ENCODE measurements around the gene CD36. TPM values are rescaled to one million over a fixed set of nuclear protein-coding genes. Genes with fewer than 3 reads are reported as not detected.

Gene CD36
- total RNA-seq, 1 experiment from 2014 or later, result 0.28 TPM

GRCh38 chr7:80631421-80631820 lies 7.0 kb upstream of the CD36 start:
- Histone ChIP-seq H2BK15ac (ENCODE audit: low read depth, low read length) (no peak overlapping the region), H2BK20ac (ENCODE audit: low read depth, low read length, poor library complexity, severe bottlenecking) (no peak overlapping the region), H3K27me3 (ENCODE audit: insufficient read depth, low read length) (no peaks in the 10 kb centered on the region), H4K20me1 (ENCODE audit: control insufficient read depth, insufficient read depth, insufficient read length) (no peaks in the 10 kb centered on the region), H3K23me2 (ENCODE audit: insufficient read length, low read depth, low read length, poor library complexity, severe bottlenecking) (no peaks in the 10 kb centered on the region), H4K91ac (ENCODE audit: insufficient read length, low read depth, low read length) (no peak overlapping the region), H2BK120ac (ENCODE audit: low read depth, low read length, poor library complexity, severe bottlenecking) (no peak overlapping the region), H2AK5ac (ENCODE audit: insufficient read length, low read length) (no peak overlapping the region), H3T11ph (ENCODE audit: low read length) (no peak overlapping the region), H3K14ac (ENCODE audit: insufficient read depth, low read length) (no peak overlapping the region), H3K79me1 (ENCODE audit: insufficient read depth, low read depth, low read length, poor library complexity, severe bottlenecking) (no peaks in the 10 kb centered on the region), H3K79me2 (ENCODE audit: insufficient read depth, low read length) (no peaks in the 10 kb centered on the region), H4K5ac (ENCODE audit: insufficient read length, low read depth, low read length) (no peak overlapping the region), H3K9me3 (ENCODE audit: control insufficient read depth, low read depth, low read length) (no peaks in the 10 kb centered on the region), H3K9ac (ENCODE audit: extremely low read depth, insufficient read length, low read length) (no peak overlapping the region), H3K4me1 (ENCODE audit: insufficient read depth, low read length) (no peaks in the 10 kb centered on the region), H2BK5ac (ENCODE audit: insufficient read length, low read length) (no peak overlapping the region), H3K23ac (ENCODE audit: insufficient read length, low read depth, low read length) (no peak overlapping the region), H3K56ac (ENCODE audit: insufficient read length, low read depth, low read length) (no peak overlapping the region), H2AFZ (ENCODE audit: low read length) (no peak overlapping the region), H3K4ac (ENCODE audit: low read depth, low read length) (no peak overlapping the region), H2BK12ac (ENCODE audit: insufficient read length, low read depth, low read length) (no peak overlapping the region), H3K27ac (ENCODE audit: insufficient read length, low read depth, low read length) (no peak overlapping the region), H4K8ac (replicated peaks; ENCODE audit: insufficient read length, low read depth, low read length) (no peak overlapping the region), H3K18ac (ENCODE audit: insufficient read length, low read depth, low read length) (no peak overlapping the region), H3K4me2 (ENCODE audit: insufficient read depth, insufficient read length, low read length) (no peak overlapping the region)
- H3K9me3 Mint-ChIP-seq, result no peaks in the 10 kb centered on the region
- no peak for DNase-seq
- no peak overlapping the region for H3K4me3 Mint-ChIP-seq
- no peaks in the 10 kb centered on the region for H3K27me3 Mint-ChIP-seq (ENCODE audit: low read depth)
- no peak for TF ChIP-seq CTCF (conservative IDR thresholded peaks at IDR 0.05)
- no peak overlapping the region for H3K27ac Mint-ChIP-seq
- H3K4me1 Mint-ChIP-seq, result peaks cover 6 to 9% of the 10 kb centered on the region in 2 experiments; a peak in 2 of 4 replicates
- H3K36me3 Mint-ChIP-seq (ENCODE audit: insufficient read depth in 1 of 3, low read depth in 3 of 3), result no peaks in the 10 kb centered on the region

Data from H9 (cell line).